K562 (cell line): Measurements from ENCODE around the gene NR6A1. TPM values are rescaled to one million over a fixed set of nuclear protein-coding genes. Genes with fewer than 3 reads are reported as not detected.

Source experiments
- ATAC-seq: fragments of 200-7000 bp; cut with Tn5 transposase; 3 replicates; pipeline ENCODE4 v1.9.1; 2020; ENCODE audit warnings: moderate library complexity
- BruUV-seq: library from RNA; stranded (reverse); fragments of 400-500 nt; replicated peaks from 2 replicates; lab custom pipeline; 2021; lab: Mats Ljungman, UMichigan
- CTCF ChIA-PET: fragments of 300-600 bp; formaldehyde crosslinking; extraction: SDS; loops from one replicate; lab custom pipeline; 2021; ENCODE audit warnings: low intra/inter-chr PET ratio; lab: Yijun Ruan, JAX
- POLR2A ChIA-PET: fragments of 300-600, 350-650 bp; sonication (Branson Sonifier 250); formaldehyde crosslinking; extraction: SDS; loops from one replicate; lab custom pipeline; 2021; ENCODE audit warnings: antibody characterized with exemption, inconsistent platforms; lab: Yijun Ruan, JAX
- DNase-seq, 4 experiments: peaks; one replicate each; pipeline versions ENCODE4 v3.0.0 to v3.0.0-alpha.2; 2011 to 2018; ENCODE audit warnings: low spot score in 3 of 4, mixed read lengths in 3 of 4; ENCODE audit errors: extremely low read depth in 1 of 4
- FAIRE-seq: peaks from 2 replicates; lab custom pipeline; 2011; peaks lifted over from hg19 to GRCh38; lab: Jason Lieb, UNC
- H2AFZ ChIP-seq: 2 replicates; pipeline ENCODE4 v1.6.0; 2011; ENCODE audit warnings: low read depth, low read length, control low read depth, inconsistent platforms
- H3K27ac ChIP-seq: fragments of 200-600 bp; 3 replicates; pipeline ENCODE4 v1.8.0; 2011; ENCODE audit warnings: low read depth, mild to moderate bottlenecking, control low read depth, inconsistent platforms, low read length, moderate library complexity, mixed read lengths; ENCODE audit errors: extremely low read depth
- H3K27me3 ChIP-seq, 2 experiments: fragments of 300-600 bp in 1 of 2; 2 replicates in 1 of 2; 3 replicates in 1 of 2; pipeline versions ENCODE4 v1.6.0 to v1.8.0; 2011; ENCODE audit warnings: inconsistent platforms in 2 of 2, low read length in 2 of 2, mild to moderate bottlenecking in 1 of 2, mixed read lengths in 1 of 2, moderate library complexity in 1 of 2; ENCODE audit not compliant: control insufficient read depth in 2 of 2, insufficient read depth in 2 of 2
- H3K36me3 ChIP-seq: fragments of 300-600 bp; 3 replicates; pipeline ENCODE4 v1.8.0; 2011; ENCODE audit warnings: mild to moderate bottlenecking, low read length, inconsistent platforms; ENCODE audit not compliant: control insufficient read depth, insufficient read depth
- H3K4me1 ChIP-seq, 2 experiments: fragments of 200-600 bp in 1 of 2; replicated peaks in 1 of 2; 2 replicates in 1 of 2; 3 replicates in 1 of 2; pipeline versions ENCODE4 v1.5.1 to v1.8.0; 2011; ENCODE audit warnings: inconsistent platforms in 2 of 2, low read length in 2 of 2, mild to moderate bottlenecking in 1 of 2, mixed read lengths in 1 of 2, moderate library complexity in 1 of 2; ENCODE audit not compliant: control insufficient read depth in 2 of 2, insufficient read depth in 2 of 2
- H3K4me2 ChIP-seq: 2 replicates; pipeline ENCODE4 v1.6.1; 2011; ENCODE audit warnings: low read length, control low read depth, inconsistent platforms, mixed read lengths; ENCODE audit not compliant: insufficient read depth
- H3K4me3 ChIP-seq: fragments of 200-600 bp; sonication (generic), shearing (Covaris generic); 2 replicates; pipeline ENCODE4 v1.5.1; 2016; ENCODE audit warnings: control low read depth, inconsistent platforms
- H3K79me2 ChIP-seq: fragments of 200-600 bp; 3 replicates; pipeline ENCODE4 v1.8.0; 2011; ENCODE audit warnings: low read length, inconsistent platforms; ENCODE audit not compliant: control insufficient read depth, insufficient read depth
- H3K9ac ChIP-seq, 2 experiments: 2 replicates each; pipeline versions ENCODE4 v1.6.0 to v1.6.1; 2011; ENCODE audit warnings: low read depth in 2 of 2, low read length in 2 of 2, control low read depth in 1 of 2, inconsistent platforms in 1 of 2, mild to moderate bottlenecking in 1 of 2, mixed read lengths in 1 of 2; ENCODE audit not compliant: insufficient read depth in 1 of 2
- H3K9me1 ChIP-seq: one replicate; pipeline ENCODE4 v1.6.0; 2011; ENCODE audit warnings: inconsistent platforms, mild to moderate bottlenecking, low read length, moderate library complexity; ENCODE audit not compliant: control insufficient read depth, insufficient read depth
- H3K9me3 ChIP-seq: replicated peaks from 2 replicates; pipeline ENCODE4 v1.5.1; 2011; ENCODE audit warnings: low read depth, low read length, inconsistent platforms; ENCODE audit not compliant: control insufficient read depth, insufficient read depth
- H4K20me1 ChIP-seq: replicated peaks from 2 replicates; pipeline ENCODE4 v1.6.1; 2011; ENCODE audit warnings: low read length, inconsistent platforms, mixed read lengths; ENCODE audit not compliant: control insufficient read depth, insufficient read depth
- BDP1 ChIP-seq: IDR thresholded peaks from 3 replicates; pipeline ENCODE4 v1.6.1; 2011; ENCODE audit not compliant: insufficient read length, insufficient read depth
- CBX3 ChIP-seq, 2 experiments: IDR thresholded peaks; 1 replicate in 1 of 2; 2 replicates in 1 of 2; pipeline ENCODE4 v1.6.1; 2012; ENCODE audit warnings: inconsistent platforms in 2 of 2, low read length in 2 of 2, borderline replicate concordance in 1 of 2, control low read depth in 1 of 2
- SOX6 ChIP-seq: fragments of 450-650 bp; IDR thresholded peaks from 2 replicates; pipeline ENCODE4 v1.6.1; 2014; ENCODE audit warnings: mild to moderate bottlenecking
- TEAD2 ChIP-seq: fragments of 450-650 bp; IDR thresholded peaks from 2 replicates; pipeline ENCODE4 v1.6.1; 2016; ENCODE audit warnings: missing genetic modification characterization, control low read depth, missing compliant biosample characterization
- TRIM24 ChIP-seq, 2 experiments: fragments of 450-650 bp; IDR thresholded peaks; 2 replicates each; pipeline ENCODE4 v1.6.1; 2016
- TRIM28 ChIP-seq: fragments of 450-650 bp; IDR thresholded peaks from 2 replicates; pipeline ENCODE4 v1.6.1; 2017
- XRCC3 ChIP-seq: fragments of 450-650 bp; IDR thresholded peaks from 2 replicates; pipeline ENCODE4 v1.6.1; 2017; ENCODE audit warnings: mild to moderate bottlenecking, moderate library complexity
- ZNF280A ChIP-seq: fragments of 450-650 bp; IDR thresholded peaks from 2 replicates; pipeline ENCODE4 v1.6.1; 2018; ENCODE audit warnings: mild to moderate bottlenecking, low read depth; ENCODE audit not compliant: partially characterized antibody
- WGBS: fragments of 100-300 bp; shearing (Covaris generic); methylation state at CpG from one replicate; pipeline ENCODE4 v1.1.6; 2016; ENCODE audit warnings: low coverage, mixed read lengths; ENCODE audit not compliant: insufficient coverage; ENCODE audit errors: missing lambda C conversion rate; 5-methylcytosine and 5-hydroxymethylcytosine counted together
- in situ Hi-C: fragments of 300-500 bp; cut with MboI; formaldehyde crosslinking; loops from 4 replicates; pipeline ENCODE4 v1.15.0; 2018; ENCODE audit warnings: inconsistent platforms, mixed read lengths
- intact Hi-C: fragments of 100-400 bp; cut with micrococcal nuclease; formaldehyde crosslinking; loops from 2 replicates; pipeline ENCODE4 v1.14.2; 2022
- polyA plus RNA-seq, 8 experiments: library from polyadenylated mRNA; depleted of rRNA in 4 of 8; stranded (reverse) in 5 of 8; unstranded in 3 of 8; fragments of >200 nt; fragmentation: Nextera tagmentation in 2 of 8; fragmentation: Illumina TruSeq in 1 of 8; extraction: Ambion mirVana in 2 of 8; extraction: Trizol in 1 of 8; gene quantifications; 2 replicates each; pipeline versions ENCODE4 v1.2.1 to v1.2.3, GENCODE V29; 2011 to 2014; ENCODE audit warnings: inconsistent platforms in 1 of 8, missing spikeins in 1 of 8
- total RNA-seq, 7 experiments: library from RNA; depleted of rRNA in 6 of 7; stranded (reverse); fragments of >200 nt in 6 of 7; fragmentation: Illumina TruSeq in 2 of 7; extraction: Trizol in 2 of 7; gene quantifications; 2 replicates each; pipeline versions ENCODE4 v1.2.1 to v1.2.3, GENCODE V29; 2011 to 2021; ENCODE audit warnings: low replicate concordance in 1 of 7

The NR6A1 gene
- total and polyA plus RNA-seq, 9 of the 15 experiments (the other 6 are each of a cell fraction or from before 2014, with no cell fraction given): 9.7 to 55.4 (median 28.3) TPM

- TF ChIP-seq TEAD2 (tag): no peak
- TF ChIP-seq TRIM24 (IDR thresholded peaks at IDR 0.05): peak; percentile 56 to 61; a peak in 2 of 4 replicates
- TF ChIP-seq SOX6: 0 out of 2 replicates have a peak, but pooled peaks have one; percentile 26
- TF ChIP-seq BDP1: no peak
- peak; percentile 62; the same call in 1 of the 2 replicates for TF ChIP-seq TRIM28
- no peak for TF ChIP-seq XRCC3
- TF ChIP-seq ZNF280A: peak; percentile 65
- TF ChIP-seq CBX3 (IDR thresholded peaks at IDR 0.05; ENCODE audit: borderline replicate concordance in 1 of 2, low read length in 2 of 2): peak in 1 of 2 experiments; percentile 84; a peak in 2 of 3 replicates
- no peaks in the 10 kb centered on the region for H4K20me1 ChIP-seq
- H3K4me3 ChIP-seq: no peak overlapping the region
- no peak for FAIRE-seq
- no peak overlapping the region for H3K9ac ChIP-seq
- no TSS peak for BruUV-seq
- ChIA-PET CTCF (interaction anchor here (2.1 kb wide), 1 partner anchor 89 kb away, joined by 6 read pairs; no protein-coding TSS in a partner anchor), POLR2A (no interaction called here)
- H3K9me3 ChIP-seq: no peaks in the 10 kb centered on the region
- 86% methylated on average over 7 of the region's 7 CpGs for WGBS
- intact Hi-C loops: no loop called here
- ATAC-seq: no peak
- DNase-seq: no peak
- H3K79me2 ChIP-seq: peaks cover 25% of the 10 kb centered on the region
- H3K36me3 ChIP-seq: no peaks in the 10 kb centered on the region
- H2AFZ ChIP-seq: no peak overlapping the region
- peaks cover 0 to 11% of the 10 kb centered on the region in 2 experiments; a peak in 2 of 5 replicates for H3K4me1 ChIP-seq
- H3K27ac ChIP-seq: no peak overlapping the region
- in situ Hi-C loops: loop anchor here (5.0 to 25.0 kb wide), 2 partner anchors 89 to 294 kb away; partner anchors contain the start of gene PSMB7
- H3K4me2 ChIP-seq: no peak overlapping the region
- H3K27me3 ChIP-seq: no peaks in the 10 kb centered on the region
- H3K9me1 ChIP-seq: no peaks in the 10 kb centered on the region
Observed at GRCh38 chr9:124706685-124707084, 64.4 kb downstream of the NR6A1 start.
